ENCODE data around the gene VPS8. TPM values are rescaled to one million over a fixed set of nuclear protein-coding genes. Genes with fewer than 3 reads are reported as not detected.
A peak's percentile ranks its signal among the peaks of the same experiment; 100 is the strongest.

Gene VPS8
- total and polyA plus RNA-seq, 2 experiments from 2014 or later, result 41.2 to 47.1 TPM

DNA sequence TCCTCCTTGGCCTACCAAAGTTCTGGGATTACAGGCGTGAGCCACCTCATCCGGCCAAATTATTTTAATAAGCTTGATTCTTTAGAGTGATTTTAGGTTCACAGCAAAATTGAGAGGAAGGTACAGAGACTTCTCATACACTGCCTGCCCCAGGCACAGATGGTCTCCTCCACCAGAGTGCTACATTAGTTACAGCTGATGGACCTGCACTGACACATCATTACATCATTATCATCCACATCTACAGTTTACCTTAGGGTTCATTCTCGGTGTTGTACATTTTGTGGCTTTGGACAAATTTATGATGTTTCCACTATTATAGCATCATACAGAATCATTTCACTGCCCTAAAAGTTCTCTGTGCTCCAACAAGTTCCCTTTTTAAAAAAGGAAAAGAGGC, 4.4 kb upstream of the VPS8 start:
- H3K4me1 ChIP-seq (ENCODE audit: low read depth), result peaks cover 29% of the 10 kb centered on the region
- no peaks in the 10 kb centered on the region for H3K36me3 ChIP-seq
- no peaks in the 10 kb centered on the region for H3K27me3 ChIP-seq
- no peak overlapping the region for H3K4me3 ChIP-seq
- no peak overlapping the region for H3K27ac ChIP-seq
- TF ChIP-seq, protein P1, sequence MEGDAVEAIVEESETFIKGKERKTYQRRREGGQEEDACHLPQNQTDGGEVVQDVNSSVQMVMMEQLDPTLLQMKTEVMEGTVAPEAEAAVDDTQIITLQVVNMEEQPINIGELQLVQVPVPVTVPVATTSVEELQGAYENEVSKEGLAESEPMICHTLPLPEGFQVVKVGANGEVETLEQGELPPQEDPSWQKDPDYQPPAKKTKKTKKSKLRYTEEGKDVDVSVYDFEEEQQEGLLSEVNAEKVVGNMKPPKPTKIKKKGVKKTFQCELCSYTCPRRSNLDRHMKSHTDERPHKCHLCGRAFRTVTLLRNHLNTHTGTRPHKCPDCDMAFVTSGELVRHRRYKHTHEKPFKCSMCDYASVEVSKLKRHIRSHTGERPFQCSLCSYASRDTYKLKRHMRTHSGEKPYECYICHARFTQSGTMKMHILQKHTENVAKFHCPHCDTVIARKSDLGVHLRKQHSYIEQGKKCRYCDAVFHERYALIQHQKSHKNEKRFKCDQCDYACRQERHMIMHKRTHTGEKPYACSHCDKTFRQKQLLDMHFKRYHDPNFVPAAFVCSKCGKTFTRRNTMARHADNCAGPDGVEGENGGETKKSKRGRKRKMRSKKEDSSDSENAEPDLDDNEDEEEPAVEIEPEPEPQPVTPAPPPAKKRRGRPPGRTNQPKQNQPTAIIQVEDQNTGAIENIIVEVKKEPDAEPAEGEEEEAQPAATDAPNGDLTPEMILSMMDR (IDR thresholded peaks at IDR 0.05; ENCODE audit: low read depth, low read length), result no peak
- no peak for DNase-seq (ENCODE audit: low read depth in 1 of 2, low spot score in 1 of 2)
- H3K9me3 ChIP-seq (ENCODE audit: low read depth), result no peaks in the 10 kb centered on the region

DNA sequence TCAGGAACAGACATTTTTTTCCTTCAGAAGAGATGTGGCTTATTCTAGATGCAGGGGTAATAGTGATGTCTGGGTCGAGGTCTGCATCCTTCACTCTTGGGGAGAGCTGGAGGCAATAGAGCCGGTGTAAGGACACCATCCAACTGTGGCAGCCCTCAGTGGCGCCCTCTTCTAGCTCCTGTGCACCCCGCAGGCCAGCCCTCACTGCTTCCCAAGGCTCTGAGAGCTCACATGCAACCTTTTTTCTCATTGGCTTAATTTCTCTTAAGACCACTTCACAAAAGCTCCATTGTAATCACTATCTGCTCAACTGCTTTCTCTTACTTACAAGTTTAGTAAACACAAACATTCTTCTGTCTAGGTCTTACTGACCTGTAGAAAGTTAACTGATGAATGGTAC, 3.9 kb upstream of the VPS8 start:
- peaks cover 33% of the 10 kb centered on the region for H3K4me1 ChIP-seq (ENCODE audit: low read depth)
- H3K27ac ChIP-seq, result no peak overlapping the region
- TF ChIP-seq, protein P1 (IDR thresholded peaks at IDR 0.05; ENCODE audit: low read depth, low read length), result peak; percentile 20
- H3K27me3 ChIP-seq, result no peaks in the 10 kb centered on the region
- H3K9me3 ChIP-seq (ENCODE audit: low read depth), result no peaks in the 10 kb centered on the region
- no peaks in the 10 kb centered on the region for H3K36me3 ChIP-seq
- peak; percentile 8 to 70 for DNase-seq (ENCODE audit: low read depth in 1 of 2, low spot score in 1 of 2)
- H3K4me3 ChIP-seq, result no peak overlapping the region

DNA sequence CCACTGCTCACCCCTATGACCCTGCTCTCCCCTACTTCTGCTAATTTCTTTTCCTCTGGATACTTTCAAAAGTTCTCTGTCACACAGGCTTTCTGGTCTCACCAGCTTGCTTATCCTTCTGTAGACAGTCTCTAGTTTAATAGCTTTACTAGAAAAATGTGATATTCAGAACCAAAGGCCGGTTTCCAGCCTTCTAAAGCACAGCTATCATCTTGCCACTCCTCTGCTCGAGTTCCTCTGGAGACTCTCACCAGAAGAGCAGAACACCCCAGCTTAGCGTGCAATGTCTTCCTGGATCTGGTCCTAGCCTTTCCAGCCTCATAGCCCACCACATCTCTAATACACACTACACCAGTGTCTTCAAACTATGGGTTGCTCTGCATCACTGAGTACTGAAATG, 1.8 kb upstream of the VPS8 start:
- TF ChIP-seq, protein P1 (IDR thresholded peaks at IDR 0.05; ENCODE audit: low read depth, low read length), result no peak
- Histone ChIP-seq H3K27ac (no peak overlapping the region), H3K36me3 (no peaks in the 10 kb centered on the region), H3K27me3 (no peaks in the 10 kb centered on the region), H3K4me1 (ENCODE audit: low read depth) (peaks cover 32% of the 10 kb centered on the region), H3K9me3 (ENCODE audit: low read depth) (no peaks in the 10 kb centered on the region), H3K4me3 (no peak overlapping the region)
- no peak for DNase-seq (ENCODE audit: low read depth in 1 of 2, low spot score in 1 of 2)

DNA sequence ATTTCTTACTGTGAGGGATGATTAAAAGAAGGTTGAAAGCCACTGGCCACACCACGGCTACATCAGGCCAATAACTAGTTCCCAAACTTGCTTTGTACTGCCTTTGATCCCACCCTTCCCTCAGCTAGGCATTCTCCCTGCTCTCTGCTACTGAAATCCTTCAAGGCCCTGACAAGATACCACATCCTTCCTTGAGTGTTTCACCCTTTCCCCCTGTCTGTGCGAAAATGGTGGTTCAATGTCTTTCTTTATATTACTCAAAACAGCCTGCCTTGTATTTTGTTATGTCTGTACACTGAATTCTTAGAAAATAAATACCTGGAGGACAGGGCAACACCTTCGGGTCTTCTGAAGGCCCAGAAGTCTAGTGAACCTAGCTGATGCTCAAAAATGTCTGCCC, 932 bp upstream of the VPS8 start:
- Histone ChIP-seq H3K27me3 (no peaks in the 10 kb centered on the region), H3K36me3 (no peaks in the 10 kb centered on the region), H3K9me3 (ENCODE audit: low read depth) (no peaks in the 10 kb centered on the region), H3K4me3 (no peak overlapping the region), H3K4me1 (ENCODE audit: low read depth) (peaks cover 23% of the 10 kb centered on the region), H3K27ac (no peak overlapping the region)
- TF ChIP-seq, protein P1 (IDR thresholded peaks at IDR 0.05; ENCODE audit: low read depth, low read length), result no peak
- no peak for DNase-seq (ENCODE audit: low read depth in 1 of 2, low spot score in 1 of 2)

DNA sequence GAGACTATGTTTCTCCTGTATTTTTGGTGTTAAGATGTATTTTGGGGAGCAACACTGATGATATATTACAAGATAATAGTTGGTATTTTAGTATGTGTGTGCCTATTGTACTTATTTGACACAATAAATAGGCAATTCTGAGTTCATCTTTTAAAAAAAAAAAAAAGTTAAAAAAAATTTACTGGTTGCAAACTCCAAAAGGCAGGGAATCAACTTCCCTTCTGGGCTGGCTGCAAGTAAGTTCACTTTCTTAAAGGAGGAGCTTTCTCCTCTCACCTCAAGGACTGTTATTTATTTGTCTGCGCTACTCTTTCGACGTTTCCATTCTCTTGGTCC, 335 bp upstream of the VPS8 start:
- Histone ChIP-seq H3K27ac (no peak overlapping the region), H3K9me3 (ENCODE audit: low read depth) (no peaks in the 10 kb centered on the region), H3K27me3 (no peaks in the 10 kb centered on the region), H3K4me1 (ENCODE audit: low read depth) (peaks cover 17% of the 10 kb centered on the region), H3K36me3 (no peaks in the 10 kb centered on the region), H3K4me3 (peak overlapping the region; percentile 86)
- DNase-seq (ENCODE audit: low read depth in 1 of 2, low spot score in 1 of 2), result no peak
- TF ChIP-seq, protein P1 (IDR thresholded peaks at IDR 0.05; ENCODE audit: low read depth, low read length), result no peak

DNA sequence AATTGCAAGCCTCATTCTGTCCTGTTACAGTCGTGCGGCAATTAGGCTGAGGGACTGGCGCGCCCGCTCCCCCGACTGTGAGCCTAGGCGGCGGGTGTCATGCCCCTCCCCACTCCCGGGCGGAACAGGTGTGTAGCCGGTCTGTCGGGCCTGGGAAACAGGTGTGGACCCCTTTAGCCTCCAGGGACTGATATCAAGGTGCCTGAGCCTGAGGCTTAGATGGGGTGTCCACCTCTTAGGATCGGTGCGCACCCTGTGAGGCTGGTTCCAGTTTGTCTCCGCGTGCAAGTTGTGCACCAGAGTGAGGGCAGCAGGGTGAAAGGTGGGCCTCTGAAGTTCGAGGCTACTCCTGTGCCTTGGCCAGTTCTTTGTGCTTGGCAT, 686 bp downstream of the VPS8 start:
- H3K36me3 ChIP-seq, result no peaks in the 10 kb centered on the region
- no peak for DNase-seq (ENCODE audit: low read depth in 1 of 2, low spot score in 1 of 2)
- peak overlapping the region; percentile 17 for H3K27ac ChIP-seq
- no peaks in the 10 kb centered on the region for H3K27me3 ChIP-seq
- H3K4me1 ChIP-seq (ENCODE audit: low read depth), result peaks cover 12% of the 10 kb centered on the region
- peak overlapping the region; percentile 86 for H3K4me3 ChIP-seq
- TF ChIP-seq, protein P1 (IDR thresholded peaks at IDR 0.05; ENCODE audit: low read depth, low read length), result no peak
- H3K9me3 ChIP-seq (ENCODE audit: low read depth), result no peaks in the 10 kb centered on the region
